Lung (tissue), 12 donors: ENCODE measurements around the gene MTRR. TPM values are rescaled to one million over a fixed set of nuclear protein-coding genes. Genes with fewer than 3 reads are reported as not detected.
"Not testable (repeated sequence)": the region's sequence is repeated elsewhere in the genome, so short reads cannot be mapped to it uniquely, and the experiment has no call there.

ENCODE experiments used
- ATAC-seq: fragments of 200-7000 bp; cut with Tn5 transposase; one replicate; pipeline ENCODE4 v1.9.1; 2020; ENCODE audit warnings: moderate number of reproducible peaks; ENCODE audit not compliant: insufficient read depth, low FRiP score
- DNase-seq, 3 donors: peaks; one replicate each; pipeline ENCODE4 v3.0.0-alpha.2; 2013 to 2017
- H3K27ac ChIP-seq, 2 donors: one replicate each; pipeline ENCODE4 v1.5.1; 2013; ENCODE audit warnings: mild to moderate bottlenecking in 2 of 2, moderate library complexity in 2 of 2, control low read depth in 1 of 2, inconsistent platforms in 1 of 2, low read depth in 1 of 2, low read length in 1 of 2
- H3K27me3 ChIP-seq, 3 donors: one replicate each; pipeline ENCODE4 v1.5.1; 2013; ENCODE audit warnings: low read length in 2 of 3; ENCODE audit not compliant: control insufficient read depth in 3 of 3, insufficient read depth in 3 of 3
- H3K36me3 ChIP-seq, 4 donors: one replicate each; pipeline ENCODE4 v1.5.1; 2013; ENCODE audit warnings: low read length in 4 of 4, mild to moderate bottlenecking in 1 of 4, moderate library complexity in 1 of 4; ENCODE audit not compliant: control insufficient read depth in 4 of 4, insufficient read depth in 4 of 4
- H3K4me1 ChIP-seq, 5 donors: one replicate each; pipeline ENCODE4 v1.5.1; 2013; ENCODE audit warnings: low read length in 5 of 5, mild to moderate bottlenecking in 2 of 5, moderate library complexity in 1 of 5; ENCODE audit not compliant: control insufficient read depth in 5 of 5, insufficient read depth in 5 of 5
- H3K4me3 ChIP-seq: one replicate; pipeline ENCODE4 v1.5.1; 2013; ENCODE audit warnings: mild to moderate bottlenecking, control low read depth, moderate library complexity
- H3K9ac ChIP-seq, 2 donors: one replicate each; pipeline ENCODE4 v1.5.1; 2013; ENCODE audit warnings: low read length in 2 of 2, control low read depth in 1 of 2; ENCODE audit not compliant: insufficient read depth in 1 of 2
- H3K9me3 ChIP-seq, 4 donors: one replicate each; pipeline ENCODE4 v1.5.1; 2013; ENCODE audit warnings: low read length in 3 of 4, mild to moderate bottlenecking in 1 of 4, moderate library complexity in 1 of 4; ENCODE audit not compliant: control insufficient read depth in 4 of 4, insufficient read depth in 3 of 4
- CTCF ChIP-seq: IDR thresholded peaks from 2 replicates; pipeline ENCODE4 v1.5.1; 2012; ENCODE audit warnings: mild to moderate bottlenecking; ENCODE audit errors: control extremely low read depth, extremely low read depth
- WGBS, 2 donors: extraction: QIAGEN DNeasy Blood & Tissue Kit; methylation state at CpG; one replicate each; pipeline ENCODE4 v1.1.7; 2013; 5-methylcytosine and 5-hydroxymethylcytosine counted together
- polyA plus RNA-seq, 2 donors: library from polyadenylated mRNA; stranded (reverse); fragments of 200-250 nt; gene quantifications; one replicate each; pipeline ENCODE4 v1.2.1, GENCODE V29; 2013
- total RNA-seq, 2 donors: library from RNA; depleted of rRNA in 1 of 2; stranded (reverse); fragments of >200 nt in 1 of 2; gene quantifications; one replicate each; pipeline ENCODE4 v1.2.1, GENCODE V29; 2014 to 2021
- donor health status: control.
- donor health status: control.
- donor health status: Bipolar disorder and iron deficiency.
- donor health status: healthy.
- donor health status: DM: yes; HTN: yes; CAD: no.

The MTRR gene
- total and polyA plus RNA-seq, 4 donors = 31.0 to 115 (median 72.1) TPM

GRCh38 chr5:7908317-7908716 is 39.4 kb downstream of the MTRR start:
- Histone ChIP-seq H3K4me3 (no peak overlapping the region), H3K9ac (no peak overlapping the region), H3K36me3 (peaks cover 0 to 9% (median 9%) of the 10 kb centered on the region in 4 donors), H3K27me3 (no peaks in the 10 kb centered on the region), H3K27ac (no peak overlapping the region), H3K4me1 (no peaks in the 10 kb centered on the region), H3K9me3 (peaks cover 2 to 7% (median 6%) of the 10 kb centered on the region in 4 donors)
- DNase-seq = no peak
- 93 to 96% methylated on average over 1 of the region's 1 CpG for WGBS, 2 donors
- ATAC-seq = no peak
- no peak for TF ChIP-seq CTCF

GRCh38 chr5:7910738-7911428 is 41.9 kb downstream of the MTRR start:
- Histone ChIP-seq H3K36me3 (peaks cover 0 to 9% (median 6%) of the 10 kb centered on the region in 4 donors), H3K27ac (no peak overlapping the region), H3K9ac (no peak overlapping the region), H3K4me3 (no peak overlapping the region), H3K4me1 (no peaks in the 10 kb centered on the region), H3K9me3 (peaks cover 2 to 7% (median 7%) of the 10 kb centered on the region in 4 donors), H3K27me3 (no peaks in the 10 kb centered on the region)
- ATAC-seq (no peak), DNase-seq (no peak)
- no peak for TF ChIP-seq CTCF
- 93 to 98% methylated on average over 2 of the region's 2 CpGs for WGBS, 2 donors

GRCh38 chr5:7911429-7911771 is 42.5 kb downstream of the MTRR start:
- WGBS, 2 donors = 92 to 96% methylated on average over 3 of the region's 3 CpGs

GRCh38 chr5:7916171-7916804 is 47.3 kb downstream of the MTRR start:
- peaks cover 0 to 7% (median 0%) of the 10 kb centered on the region in 4 donors for H3K9me3 ChIP-seq
- WGBS, 2 donors = 81 to 83% methylated on average over 6 of the region's 6 CpGs
- no peak for ATAC-seq
- no peaks in the 10 kb centered on the region for H3K36me3 ChIP-seq
- H3K4me3 ChIP-seq = no peak overlapping the region
- H3K27me3 ChIP-seq = no peaks in the 10 kb centered on the region
- H3K27ac ChIP-seq = no peak overlapping the region
- H3K9ac ChIP-seq = no peak overlapping the region
- H3K4me1 ChIP-seq = no peaks in the 10 kb centered on the region
- TF ChIP-seq CTCF = no peak
- no peak for DNase-seq

More at GRCh38 chr5:7911429-7911771, 42.5 kb downstream of the MTRR start:
- H3K36me3 ChIP-seq, H3K27me3 ChIP-seq, H3K4me3 ChIP-seq, H3K4me1 ChIP-seq, ATAC-seq, DNase-seq, H3K27ac ChIP-seq, H3K9ac ChIP-seq, H3K9me3 ChIP-seq: not testable (repeated sequence)
